Testis (tissue), 5 donors: ENCODE results near the gene PACSIN3. TPM values are rescaled to one million over a fixed set of nuclear protein-coding genes. Genes with fewer than 3 reads are reported as not detected.

Experiments
- DNase-seq: peaks from one replicate; pipeline ENCODE4 v3.0.0-alpha.2; 2019
- H3K27ac ChIP-seq, 2 donors: fragments of 200-600 bp; sonication (generic); one replicate each; pipeline ENCODE4 v1.5.1; 2019
- H3K27me3 ChIP-seq: fragments of 200-600 bp; sonication (generic); one replicate; pipeline ENCODE4 v1.5.1; 2019
- H3K36me3 ChIP-seq: fragments of 200-600 bp; sonication (generic); one replicate; pipeline ENCODE4 v1.5.1; 2017; ENCODE audit warnings: low read depth; ENCODE audit errors: missing control alignments
- H3K4me1 ChIP-seq: fragments of 200-600 bp; sonication (generic); one replicate; pipeline ENCODE4 v1.5.1; 2019
- H3K4me3 ChIP-seq, 2 donors: fragments of 200-600 bp; sonication (generic); one replicate each; pipeline ENCODE4 v1.5.1; 2017 to 2019
- H3K9me3 ChIP-seq: fragments of 200-600 bp; sonication (generic); one replicate; pipeline ENCODE4 v1.5.1; 2017
- POLR2A ChIP-seq: fragments of 450-650 bp; IDR thresholded peaks from one replicate; pipeline ENCODE4 v1.6.1; 2017; ENCODE audit warnings: antibody characterized with exemption, mild to moderate bottlenecking, moderate library complexity
- WGBS, 2 donors: methylation state at CpG; one replicate each; pipeline ENCODE4 v1.1.5; 2018; 5-methylcytosine and 5-hydroxymethylcytosine counted together
- intact Hi-C: fragments of 100-400 bp; cut with DNase I; formaldehyde crosslinking; loops from one replicate; pipeline ENCODE4 v1.15.1; 2023; ENCODE audit warnings: low total_unique reads
- long read RNA-seq, 2 donors: transcript quantifications; one replicate each; lab custom pipeline, GENCODE V29; 2026
- polyA plus RNA-seq: library from polyadenylated mRNA; stranded (reverse); fragments of 350-450 nt; fragmentation: Illumina TruSeq; extraction: RNeasy Lipid Tissue Mini Kit (QIAGEN cat#74804); gene quantifications from one replicate; pipeline ENCODE4 v1.2.3, GENCODE V29; 2014; ENCODE audit warnings: low read depth, low replicate concordance; ENCODE audit not compliant: insufficient read depth
- total RNA-seq, 2 donors: library from RNA; depleted of rRNA; stranded (reverse); fragments of >200 nt; gene quantifications; one replicate each; pipeline ENCODE4 v1.2.3, GENCODE V29; 2016
- TF ChIP-seq, protein P1 (sequence below), 3 experiments: fragments of 450-650 bp in 2 of 3; fragments of 200-600 bp in 1 of 3; sonication (generic) in 1 of 3; IDR thresholded peaks; one replicate each; pipeline ENCODE4 v1.5.1; 2016 to 2019; ENCODE audit warnings: antibody characterized with exemption in 3 of 3, mild to moderate bottlenecking in 2 of 3, moderate library complexity in 1 of 3

The PACSIN3 gene
- total RNA-seq (10 to 100 TPM; 10.8 to 12.0 TPM), polyA plus RNA-seq (11.0 TPM)
- long read RNA-seq, donor 1, partial matches to known transcripts: 0 of 4 reads
- long read RNA-seq, donor 1, other reads (novel, unspliced or antisense): 0 of 4 reads
- long read RNA-seq, donor 2, transcript PACSIN3-201 (11 exons, 1,843 nt): major isoform, 5 of 5 reads
- long read RNA-seq, donor 2, partial matches to known transcripts: 0 of 5 reads
- long read RNA-seq, donor 2, other reads (novel, unspliced or antisense): 0 of 5 reads

DNA sequence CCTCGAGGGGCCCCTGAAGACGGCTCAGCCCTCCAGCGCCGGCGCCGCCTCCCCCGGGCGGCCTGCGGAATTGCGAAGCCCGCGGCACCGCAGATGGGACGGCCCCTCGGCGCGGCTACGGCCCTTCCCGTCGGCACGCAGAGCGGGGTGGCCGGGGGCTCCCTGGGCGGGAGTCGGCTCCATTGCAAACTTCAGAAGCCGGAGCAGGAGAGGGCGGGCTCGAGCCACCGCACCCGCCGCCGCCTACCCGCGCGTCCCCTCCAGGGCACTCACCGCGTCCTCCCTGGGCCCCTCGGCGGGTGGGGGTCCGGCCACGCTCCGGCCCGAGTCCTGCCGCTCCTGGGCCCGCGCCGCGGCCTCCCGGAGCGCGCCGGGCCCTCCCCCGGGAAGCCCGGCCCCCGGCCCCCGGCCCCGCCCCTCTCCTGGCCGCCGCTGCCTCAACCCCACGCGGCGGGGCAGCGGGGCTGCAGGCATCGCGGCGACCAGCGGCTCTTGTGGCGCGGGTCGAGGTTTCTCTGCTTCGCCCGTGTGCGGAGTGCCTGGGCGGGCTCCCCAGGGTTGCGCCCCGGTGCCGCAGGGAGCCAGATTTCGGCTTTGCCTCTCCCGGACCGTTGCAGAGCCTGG is at the start of gene PACSIN3:
PACSIN3 (minus strand) TSS at position 359 of the 624 bp plus-strand sequence. CDS start 3,707 bp downstream, outside the sequence.
- DNase-seq: no peak
- no peaks in the 10 kb centered on the region for H3K36me3 ChIP-seq
- WGBS, 2 donors: 2% methylated on average over 37 of the region's 80 CpGs; no CpG with 5 or more reads in 1 of the 2 donors
- no peaks in the 10 kb centered on the region for H3K9me3 ChIP-seq
- intact Hi-C loops: loop anchor here (10.0 kb wide), 1 partner anchor 79 kb away; no protein-coding TSS in a partner anchor
- TF ChIP-seq POLR2A: no peak
- TF ChIP-seq, protein P1, sequence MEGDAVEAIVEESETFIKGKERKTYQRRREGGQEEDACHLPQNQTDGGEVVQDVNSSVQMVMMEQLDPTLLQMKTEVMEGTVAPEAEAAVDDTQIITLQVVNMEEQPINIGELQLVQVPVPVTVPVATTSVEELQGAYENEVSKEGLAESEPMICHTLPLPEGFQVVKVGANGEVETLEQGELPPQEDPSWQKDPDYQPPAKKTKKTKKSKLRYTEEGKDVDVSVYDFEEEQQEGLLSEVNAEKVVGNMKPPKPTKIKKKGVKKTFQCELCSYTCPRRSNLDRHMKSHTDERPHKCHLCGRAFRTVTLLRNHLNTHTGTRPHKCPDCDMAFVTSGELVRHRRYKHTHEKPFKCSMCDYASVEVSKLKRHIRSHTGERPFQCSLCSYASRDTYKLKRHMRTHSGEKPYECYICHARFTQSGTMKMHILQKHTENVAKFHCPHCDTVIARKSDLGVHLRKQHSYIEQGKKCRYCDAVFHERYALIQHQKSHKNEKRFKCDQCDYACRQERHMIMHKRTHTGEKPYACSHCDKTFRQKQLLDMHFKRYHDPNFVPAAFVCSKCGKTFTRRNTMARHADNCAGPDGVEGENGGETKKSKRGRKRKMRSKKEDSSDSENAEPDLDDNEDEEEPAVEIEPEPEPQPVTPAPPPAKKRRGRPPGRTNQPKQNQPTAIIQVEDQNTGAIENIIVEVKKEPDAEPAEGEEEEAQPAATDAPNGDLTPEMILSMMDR (IDR thresholded peaks at IDR 0.05): no peak
- H3K27me3 ChIP-seq: no peaks in the 10 kb centered on the region
- peaks cover 10% of the 10 kb centered on the region for H3K4me1 ChIP-seq
- peak within 1 kb of the TSS; percentile 42 to 62 for H3K27ac ChIP-seq
- H3K4me3 ChIP-seq: peak within 1 kb of the TSS; percentile 67 to 70

DNA sequence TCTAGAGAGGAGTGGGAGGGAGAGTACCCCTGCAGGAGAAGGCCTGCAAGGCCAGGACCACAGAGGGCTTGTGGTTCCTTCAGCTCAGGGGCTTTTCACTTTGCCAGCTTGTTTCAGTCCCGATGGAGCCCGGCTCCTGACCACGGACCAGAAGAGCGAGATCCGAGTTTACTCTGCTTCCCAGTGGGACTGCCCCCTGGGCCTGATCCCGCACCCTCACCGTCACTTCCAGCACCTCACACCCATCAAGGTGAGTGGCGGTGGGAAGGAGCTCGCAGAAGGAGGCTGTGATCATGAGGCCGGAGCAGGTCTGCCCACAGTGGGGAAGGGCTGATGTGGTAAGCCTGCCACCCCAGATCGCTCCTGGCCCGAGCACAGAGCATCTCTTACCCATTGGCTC is 48.9 kb upstream of the PACSIN3 start:
- Histone ChIP-seq H3K27ac (no peak overlapping the region), H3K4me1 (no peaks in the 10 kb centered on the region), H3K9me3 (no peaks in the 10 kb centered on the region), H3K4me3 (no peak overlapping the region), H3K36me3 (no peaks in the 10 kb centered on the region), H3K27me3 (no peaks in the 10 kb centered on the region)
- DNase-seq: no peak
- intact Hi-C loops: loop anchor here (2.0 kb wide), 1 partner anchor 32 kb away; no protein-coding TSS in a partner anchor
- WGBS, 2 donors: 91 to 97% methylated on average over 11 to 12 of the region's 12 CpGs
- no peak for TF ChIP-seq POLR2A
- TF ChIP-seq, protein P1 (IDR thresholded peaks at IDR 0.05): no peak

DNA sequence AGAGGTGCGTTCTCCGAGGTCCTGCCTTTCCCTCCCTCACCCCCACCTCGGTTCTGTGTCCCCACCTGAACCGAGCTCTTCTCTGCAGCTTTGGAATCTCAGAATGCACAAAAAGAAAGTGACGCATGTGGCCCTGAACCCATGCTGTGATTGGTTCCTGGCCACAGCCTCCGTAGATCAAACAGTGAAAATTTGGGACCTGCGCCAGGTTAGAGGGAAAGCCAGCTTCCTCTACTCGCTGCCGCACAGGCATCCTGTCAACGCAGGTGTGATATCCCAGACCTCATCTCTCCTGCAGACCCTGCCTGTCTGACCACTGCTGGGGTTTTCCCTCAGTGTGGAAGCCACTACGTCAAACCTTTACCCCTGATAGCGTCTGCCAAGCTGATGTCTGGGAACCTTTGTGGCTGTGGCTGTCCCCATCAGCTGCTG is 48.5 kb upstream of the PACSIN3 start:
- H3K27ac ChIP-seq: peak overlapping the region in 1 of 2 donors; percentile 19
- intact Hi-C loops: loop anchor here (2.0 kb wide), 1 partner anchor 32 kb away; no protein-coding TSS in a partner anchor
- 64 to 77% methylated on average over 12 of the region's 12 CpGs for WGBS, 2 donors
- no peaks in the 10 kb centered on the region for H3K4me1 ChIP-seq
- H3K27me3 ChIP-seq: no peaks in the 10 kb centered on the region
- H3K9me3 ChIP-seq: no peaks in the 10 kb centered on the region
- no peaks in the 10 kb centered on the region for H3K36me3 ChIP-seq
- TF ChIP-seq, protein P1 (IDR thresholded peaks at IDR 0.05): no peak
- no peak for TF ChIP-seq POLR2A
- no peak for DNase-seq
- H3K4me3 ChIP-seq: no peak overlapping the region

DNA sequence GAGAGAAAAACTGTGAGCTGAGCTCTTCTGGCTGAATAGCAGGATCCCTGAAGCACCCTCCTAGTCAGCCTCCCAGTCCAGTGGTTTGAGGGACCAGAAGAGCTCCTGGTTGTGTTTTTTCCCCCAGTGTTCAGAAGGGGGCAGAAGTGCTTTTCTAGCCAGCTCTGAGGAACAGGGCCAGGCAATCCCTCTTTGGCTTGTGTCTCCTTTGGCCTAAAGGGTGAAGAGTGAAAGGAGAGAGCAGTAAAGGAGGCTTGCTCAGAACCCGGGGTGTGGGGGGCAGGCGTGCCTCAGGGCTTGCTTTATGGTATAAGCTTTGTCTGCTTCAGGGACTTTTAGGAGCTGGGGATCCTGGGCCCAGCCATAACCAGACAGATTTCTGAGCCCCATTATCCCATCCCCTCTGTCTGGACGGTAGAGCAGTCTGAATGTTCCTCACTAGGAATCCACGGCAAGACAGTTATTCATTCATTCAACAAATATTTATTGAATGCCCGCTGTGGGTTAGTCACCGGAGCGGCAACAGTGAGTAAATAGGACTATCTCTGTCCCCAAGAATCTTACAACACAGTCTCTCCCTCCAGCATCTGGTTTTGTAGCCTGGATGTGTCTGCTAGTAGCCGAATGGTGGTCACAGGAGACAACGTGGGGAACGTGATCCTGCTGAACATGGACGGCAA is 47.9 kb upstream of the PACSIN3 start:
- H3K36me3 ChIP-seq: no peaks in the 10 kb centered on the region
- no peak overlapping the region for H3K4me3 ChIP-seq
- intact Hi-C loops: loop anchor here (2.0 kb wide), 1 partner anchor 33 kb away; no protein-coding TSS in a partner anchor
- H3K4me1 ChIP-seq: no peaks in the 10 kb centered on the region
- no peak for TF ChIP-seq POLR2A
- TF ChIP-seq, protein P1 (IDR thresholded peaks at IDR 0.05): peak in 1 of 3 experiments; percentile 12
- H3K9me3 ChIP-seq: no peaks in the 10 kb centered on the region
- peak overlapping the region in 1 of 2 donors; percentile 19 for H3K27ac ChIP-seq
- 67 to 68% methylated on average over 11 of the region's 11 CpGs for WGBS, 2 donors
- no peaks in the 10 kb centered on the region for H3K27me3 ChIP-seq
- peak; percentile 60 for DNase-seq
